HCT116 (cell line): ENCODE results near the gene TAPT1. TPM values are rescaled to one million over a fixed set of nuclear protein-coding genes. Genes with fewer than 3 reads are reported as not detected.

Source experiments
- ATAC-seq: fragments of 200-7000 bp; cut with Tn5 transposase; 2 replicates; pipeline ENCODE4 v1.9.1; 2020; ENCODE audit warnings: mild to moderate bottlenecking, moderate library complexity
- BruUV-seq: library from RNA; stranded (reverse); fragments of 400-500 nt; replicated peaks from 2 replicates; lab custom pipeline; 2021; lab: Mats Ljungman, UMichigan
- CTCF ChIA-PET: fragments of 300-600 bp; sonication (Branson Sonifier 250); formaldehyde crosslinking; loops from one replicate; lab custom pipeline; 2021; ENCODE audit warnings: antibody characterized with exemption; lab: Charles Lee
- POLR2A ChIA-PET: fragments of 300-600, 350-600 bp; sonication (Branson Sonifier 250); formaldehyde crosslinking; loops from one replicate; lab custom pipeline; 2021; ENCODE audit warnings: antibody characterized with exemption; lab: Charles Lee
- RAD21 ChIA-PET, 2 experiments: fragments of 300-600 bp; sonication (Branson Sonifier 250); formaldehyde crosslinking; loops; one replicate each; lab custom pipeline; 2023; ENCODE audit warnings: low total read pairs in 2 of 2; ENCODE audit not compliant: uncharacterized antibody in 2 of 2, unreplicated experiment in 2 of 2, low non-redundant PET in 1 of 2; lab: Charles Lee
- DNase-seq: peaks from one replicate; pipeline ENCODE4 v3.0.0-alpha.2; 2010; ENCODE audit warnings: low read depth, low spot score
- H2AFZ ChIP-seq: fragments of 200-600 bp; shearing (Covaris generic), sonication (generic); 2 replicates; pipeline ENCODE4 v1.6.1; 2017; ENCODE audit warnings: low read depth, mixed run types, mixed read lengths, antibody characterized with exemption, low read length; ENCODE audit not compliant: poor library complexity, severe bottlenecking
- H3K27ac ChIP-seq: 2 replicates; pipeline ENCODE4 v1.5.1; 2012; ENCODE audit warnings: low read depth, low read length
- H3K27me3 ChIP-seq: fragments of 200-600 bp; sonication (generic); 2 replicates; pipeline ENCODE4 v1.6.1; 2016; ENCODE audit warnings: mixed run types, low read length, mixed read lengths; ENCODE audit not compliant: insufficient read depth
- H3K36me3 ChIP-seq, 2 experiments: fragments of 200-500 bp in 1 of 2; fragments of 200-600 bp in 1 of 2; sonication (Bioruptor generic) in 1 of 2; sonication (generic) in 1 of 2; 2 replicates each; pipeline versions ENCODE4 v1.5.1 to v1.6.1; 2014 to 2016; ENCODE audit warnings: low read length in 2 of 2, inconsistent platforms in 1 of 2, mixed read lengths in 1 of 2, mixed run types in 1 of 2; ENCODE audit not compliant: insufficient read depth in 2 of 2, control insufficient read depth in 1 of 2
- H3K4me1 ChIP-seq, 2 experiments: fragments of 200-600 bp in 1 of 2; sonication (generic) in 1 of 2; 2 replicates each; pipeline versions ENCODE4 v1.5.1 to v1.6.1; 2012 to 2017; ENCODE audit warnings: low read length in 2 of 2, inconsistent platforms in 1 of 2, mild to moderate bottlenecking in 1 of 2, mixed read lengths in 1 of 2, mixed run types in 1 of 2, moderate library complexity in 1 of 2; ENCODE audit not compliant: insufficient read depth in 2 of 2, control insufficient read depth in 1 of 2
- H3K4me2 ChIP-seq: fragments of 200-600 bp; sonication (generic); 2 replicates; pipeline ENCODE4 v1.6.1; 2017; ENCODE audit warnings: mixed run types, low read length, mixed read lengths
- H3K4me3 ChIP-seq, 2 experiments: fragments of 200-600 bp in 1 of 2; sonication (generic) in 1 of 2; replicated peaks in 1 of 2; 2 replicates each; pipeline ENCODE4 v1.5.1; 2011 to 2016; ENCODE audit warnings: low read length in 2 of 2, control low read depth in 1 of 2, low read depth in 1 of 2, mild to moderate bottlenecking in 1 of 2, mixed read lengths in 1 of 2, mixed run types in 1 of 2
- H3K79me2 ChIP-seq: fragments of 200-600 bp; sonication (generic); 2 replicates; pipeline ENCODE4 v1.6.1; 2017; ENCODE audit warnings: mild to moderate bottlenecking, mixed run types, low read length, moderate library complexity, mixed read lengths; ENCODE audit not compliant: insufficient read depth
- H3K9ac ChIP-seq: fragments of 200-600 bp; sonication (generic); 2 replicates; pipeline ENCODE4 v1.6.1; 2016; ENCODE audit warnings: low read length, mixed read lengths
- H3K9me2 ChIP-seq: fragments of 200-600 bp; sonication (generic), shearing (Covaris generic); 2 replicates; pipeline ENCODE4 v1.6.1; 2017; ENCODE audit warnings: mixed run types, mild to moderate bottlenecking, moderate library complexity; ENCODE audit not compliant: insufficient read depth
- H3K9me3 ChIP-seq, 2 experiments: fragments of 200-500 bp in 1 of 2; fragments of 200-600 bp in 1 of 2; sonication (Bioruptor generic) in 1 of 2; sonication (generic) in 1 of 2; 2 replicates each; pipeline ENCODE4 v1.6.1; 2014 to 2017; ENCODE audit warnings: low read length in 2 of 2, mixed read lengths in 2 of 2, inconsistent platforms in 1 of 2, low read depth in 1 of 2, mild to moderate bottlenecking in 1 of 2, mixed run types in 1 of 2, moderate library complexity in 1 of 2; ENCODE audit not compliant: control insufficient read depth in 1 of 2, insufficient read depth in 1 of 2
- H4K20me1 ChIP-seq: fragments of 200-600 bp; sonication (generic), shearing (Covaris generic); 2 replicates; pipeline ENCODE4 v1.6.1; 2017; ENCODE audit warnings: mixed run types, mild to moderate bottlenecking, moderate library complexity; ENCODE audit not compliant: insufficient read depth
- CBX3 ChIP-seq: IDR thresholded peaks from 2 replicates; pipeline ENCODE4 v1.6.1; 2012; ENCODE audit warnings: low read depth
- JUND ChIP-seq: IDR thresholded peaks from 2 replicates; pipeline ENCODE4 v1.6.1; 2012
- SIN3A ChIP-seq: IDR thresholded peaks from 2 replicates; pipeline ENCODE4 v1.6.1; 2012; ENCODE audit warnings: low read depth
- SP1 ChIP-seq: IDR thresholded peaks from 2 replicates; pipeline ENCODE4 v1.6.1; 2012; ENCODE audit warnings: low read depth
- intact Hi-C: fragments of 100-400 bp; cut with micrococcal nuclease; formaldehyde crosslinking; loops from 2 replicates; pipeline ENCODE4 v1.10.0; 2022
- total RNA-seq: library from RNA; stranded (reverse); gene quantifications from one replicate; pipeline ENCODE4 v1.2.1, GENCODE V29; 2021; ENCODE audit not compliant: unreplicated experiment

Gene TAPT1
- total RNA-seq, 1 experiment from 2014 or later, result 11.7 TPM

DNA sequence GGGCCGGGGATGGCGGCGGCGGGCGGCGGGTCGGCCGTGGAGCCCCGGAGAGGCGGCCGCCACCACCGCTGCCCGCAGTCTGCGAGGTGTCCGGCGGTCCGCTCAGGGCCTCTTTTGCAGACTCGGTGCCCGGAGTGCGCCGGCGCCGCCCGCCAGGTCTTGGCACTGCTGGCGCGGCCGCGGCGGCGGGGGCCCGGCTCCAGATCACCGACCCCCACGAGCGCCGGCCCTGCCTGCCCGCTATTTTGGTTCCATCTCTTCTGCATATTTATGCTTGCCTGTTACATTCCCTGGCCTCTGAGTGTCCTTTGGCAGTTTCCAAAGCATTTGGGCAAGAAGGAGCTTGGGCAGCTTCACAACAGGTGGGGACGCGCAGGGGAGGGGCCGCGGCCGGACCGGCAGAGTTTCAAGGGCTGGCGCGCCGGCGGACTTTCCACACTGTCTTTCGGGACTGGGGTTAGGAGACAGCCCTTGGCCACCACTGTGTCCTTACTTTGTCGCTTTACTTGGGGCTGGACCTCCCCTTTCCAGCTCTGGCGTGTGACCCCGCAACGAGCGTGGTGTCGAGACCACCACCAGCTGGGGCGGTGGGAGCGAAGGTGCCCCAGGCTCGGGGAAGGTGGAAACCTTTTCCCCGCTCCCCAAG lies 668 bp upstream of the TAPT1 start:
- Histone ChIP-seq H3K27me3 (no peaks in the 10 kb centered on the region), H3K4me3 (peak overlapping the region; percentile 77 to 83), H3K9me2 (no peaks in the 10 kb centered on the region), H3K4me1 (peaks cover 0 to 16% of the 10 kb centered on the region in 2 experiments; a peak in 3 of 4 replicates), H4K20me1 (no peaks in the 10 kb centered on the region), H3K4me2 (peak overlapping the region; percentile 91), H3K9ac (peak overlapping the region; percentile 76), H2AFZ (no peak overlapping the region), H3K9me3 (no peaks in the 10 kb centered on the region), H3K27ac (peak overlapping the region; percentile 90), H3K36me3 (no peaks in the 10 kb centered on the region), H3K79me2 (no peaks in the 10 kb centered on the region)
- DNase-seq, result no peak
- peak; percentile 48 for ATAC-seq
- RAD21 ChIA-PET, result no interaction called here
- intact Hi-C loops, result no loop called here
- CTCF ChIA-PET, result interaction anchor here (1.2 kb wide), 1 partner anchor 21 kb away, joined by 3 read pairs; no protein-coding TSS in a partner anchor
- POLR2A ChIA-PET, result no interaction called here
- BruUV-seq, result no TSS peak
- no peak for TF ChIP-seq CBX3
- no peak for TF ChIP-seq SP1
- TF ChIP-seq SIN3A, result 0 out of 2 replicates have a peak, but pooled peaks have one; percentile 38

DNA sequence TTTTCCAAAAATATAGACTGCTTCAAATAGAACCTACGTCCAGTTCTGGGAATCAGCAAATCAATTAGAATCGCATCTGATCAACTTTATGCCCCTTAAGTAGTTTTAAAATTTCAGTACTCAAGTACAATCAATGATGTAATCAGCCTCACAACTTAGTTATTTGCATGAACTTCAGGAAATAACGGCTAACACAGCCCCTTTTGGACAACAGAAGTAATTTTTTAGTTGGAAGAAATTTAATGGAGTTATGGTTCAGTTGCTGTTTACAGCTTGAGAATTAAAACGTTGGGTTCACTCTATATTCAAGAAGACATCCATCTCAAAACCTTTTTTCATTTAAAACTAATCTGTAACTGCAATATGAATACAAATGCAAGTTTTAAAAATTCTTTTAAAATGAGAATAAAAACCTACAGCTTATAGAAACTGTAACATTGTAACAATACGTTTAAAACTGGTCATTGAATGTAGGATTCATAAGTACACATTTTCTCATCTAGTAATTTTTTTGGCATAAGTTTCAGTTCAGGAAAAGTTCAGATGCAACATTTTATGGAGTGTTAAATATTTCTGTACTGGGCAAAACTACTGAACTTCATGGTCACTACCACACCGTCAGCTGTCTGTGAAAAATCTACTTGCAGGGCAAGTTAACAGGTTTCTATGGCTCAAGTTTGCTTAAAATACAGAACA lies 956 bp downstream of the TAPT1 start:
- no peaks in the 10 kb centered on the region for H3K9me3 ChIP-seq
- TF ChIP-seq JUND, result no peak
- peak overlapping the region; percentile 95 for H3K4me2 ChIP-seq
- DNase-seq (no peak), ATAC-seq (peak; percentile 2; the same call in 1 of the 2 replicates)
- RAD21 ChIA-PET, result no interaction called here
- no peaks in the 10 kb centered on the region for H4K20me1 ChIP-seq
- no peaks in the 10 kb centered on the region for H3K27me3 ChIP-seq
- CTCF ChIA-PET, result no interaction called here
- POLR2A ChIA-PET, result interaction anchor here (0.6 kb wide), 1 partner anchor 345 kb away, joined by 5 read pairs; no protein-coding TSS in a partner anchor
- H2AFZ ChIP-seq, result peak overlapping the region; percentile 80
- intact Hi-C loops, result no loop called here
- BruUV-seq, result TSS peak; percentile 64
- H3K4me1 ChIP-seq, result peaks cover 0 to 16% of the 10 kb centered on the region in 2 experiments; a peak in 3 of 4 replicates
- H3K9me2 ChIP-seq, result no peaks in the 10 kb centered on the region
- peak overlapping the region; percentile 77 to 78 for H3K4me3 ChIP-seq
- peak overlapping the region; percentile 90; the same call in 1 of the 2 replicates for H3K27ac ChIP-seq
- peak overlapping the region; percentile 65 for H3K9ac ChIP-seq
- no peaks in the 10 kb centered on the region for H3K36me3 ChIP-seq
- H3K79me2 ChIP-seq, result no peaks in the 10 kb centered on the region
